Measurements from ENCODE around the gene SPATA22.
"Not testable (repeated sequence)": the region's sequence is repeated elsewhere in the genome, so short reads cannot be mapped to it uniquely, and the experiment has no call there.

The SPATA22 gene

GRCh38 chr17:3471599-3471998, at the start of gene SPATA22:
Gene SPATA22 (minus strand): TSS chr17:3471819. CDS start chr17:3469325, 2,494 bp downstream.
- H3K4me1 Mint-ChIP-seq = peaks cover 27% of the 10 kb centered on the region
- H3K36me3 Mint-ChIP-seq (ENCODE audit: low read depth) = no peaks in the 10 kb centered on the region
- H3K4me3 Mint-ChIP-seq = no peak within 1 kb of the TSS
- peak within 1 kb of the TSS in 2 of 3 experiments; percentile 40 to 88 for H3K27ac Mint-ChIP-seq
- no peaks in the 10 kb centered on the region for H3K27me3 Mint-ChIP-seq (ENCODE audit: low read depth)
- H3K9me3 Mint-ChIP-seq = no peaks in the 10 kb centered on the region
- TF ChIP-seq, protein P1, sequence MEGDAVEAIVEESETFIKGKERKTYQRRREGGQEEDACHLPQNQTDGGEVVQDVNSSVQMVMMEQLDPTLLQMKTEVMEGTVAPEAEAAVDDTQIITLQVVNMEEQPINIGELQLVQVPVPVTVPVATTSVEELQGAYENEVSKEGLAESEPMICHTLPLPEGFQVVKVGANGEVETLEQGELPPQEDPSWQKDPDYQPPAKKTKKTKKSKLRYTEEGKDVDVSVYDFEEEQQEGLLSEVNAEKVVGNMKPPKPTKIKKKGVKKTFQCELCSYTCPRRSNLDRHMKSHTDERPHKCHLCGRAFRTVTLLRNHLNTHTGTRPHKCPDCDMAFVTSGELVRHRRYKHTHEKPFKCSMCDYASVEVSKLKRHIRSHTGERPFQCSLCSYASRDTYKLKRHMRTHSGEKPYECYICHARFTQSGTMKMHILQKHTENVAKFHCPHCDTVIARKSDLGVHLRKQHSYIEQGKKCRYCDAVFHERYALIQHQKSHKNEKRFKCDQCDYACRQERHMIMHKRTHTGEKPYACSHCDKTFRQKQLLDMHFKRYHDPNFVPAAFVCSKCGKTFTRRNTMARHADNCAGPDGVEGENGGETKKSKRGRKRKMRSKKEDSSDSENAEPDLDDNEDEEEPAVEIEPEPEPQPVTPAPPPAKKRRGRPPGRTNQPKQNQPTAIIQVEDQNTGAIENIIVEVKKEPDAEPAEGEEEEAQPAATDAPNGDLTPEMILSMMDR (IDR thresholded peaks at IDR 0.05; ENCODE audit: unreplicated experiment in 3 of 3) = no peak

- H3K9me3 Mint-ChIP-seq; H3K4me3 Mint-ChIP-seq; H3K27me3 Mint-ChIP-seq (ENCODE audit: low read depth): not testable (repeated sequence)
These were observed 47.9 kb upstream of the SPATA22 start for GRCh38 chr17:3519472-3519871.

DNA sequence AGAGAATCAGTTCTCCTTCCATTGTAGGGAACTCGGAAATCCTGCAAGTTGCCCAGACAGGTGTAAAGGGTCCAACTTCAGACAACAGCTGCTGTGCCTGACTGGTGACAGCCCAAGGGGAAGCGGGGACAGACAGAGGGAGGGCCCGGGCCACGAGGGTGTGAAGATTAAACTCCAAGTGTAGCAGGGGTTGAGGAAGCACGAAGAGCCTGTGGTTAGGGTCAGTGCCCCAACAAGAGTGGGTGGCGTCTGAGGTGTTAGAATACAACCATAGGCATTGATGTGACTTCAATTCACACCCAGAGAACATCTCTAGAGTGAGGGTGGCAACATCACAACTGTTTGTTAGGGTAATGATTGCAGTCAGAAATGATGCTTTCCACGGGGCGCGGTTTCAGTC, 43.3 kb upstream of the SPATA22 start:
- Mint-ChIP-seq H3K27me3 (ENCODE audit: low read depth) (peaks cover 19% of the 10 kb centered on the region), H3K27ac (peak overlapping the region in 2 of 3 experiments; percentile 27 to 40), H3K9me3 (no peaks in the 10 kb centered on the region), H3K4me3 (no peak overlapping the region), H3K4me1 (peaks cover 24% of the 10 kb centered on the region), H3K36me3 (ENCODE audit: low read depth) (no peaks in the 10 kb centered on the region)
- TF ChIP-seq, protein P1 (IDR thresholded peaks at IDR 0.05; ENCODE audit: unreplicated experiment in 3 of 3) = no peak

More at GRCh38 chr17:3519472-3519871, 47.9 kb upstream of the SPATA22 start:
- H3K27ac Mint-ChIP-seq; H3K36me3 Mint-ChIP-seq (ENCODE audit: low read depth); H3K4me1 Mint-ChIP-seq: not testable (repeated sequence)

GRCh38 chr17:3514167-3514566, 42.5 kb upstream of the SPATA22 start:
- not testable (repeated sequence) for H3K9me3 Mint-ChIP-seq; H3K4me3 Mint-ChIP-seq; H3K36me3 Mint-ChIP-seq (ENCODE audit: low read depth)
- Mint-ChIP-seq H3K4me1 (peaks cover 24% of the 10 kb centered on the region), H3K27me3 (ENCODE audit: low read depth) (peaks cover 19% of the 10 kb centered on the region), H3K27ac (peak overlapping the region in 1 of 3 experiments; percentile 27)

DNA sequence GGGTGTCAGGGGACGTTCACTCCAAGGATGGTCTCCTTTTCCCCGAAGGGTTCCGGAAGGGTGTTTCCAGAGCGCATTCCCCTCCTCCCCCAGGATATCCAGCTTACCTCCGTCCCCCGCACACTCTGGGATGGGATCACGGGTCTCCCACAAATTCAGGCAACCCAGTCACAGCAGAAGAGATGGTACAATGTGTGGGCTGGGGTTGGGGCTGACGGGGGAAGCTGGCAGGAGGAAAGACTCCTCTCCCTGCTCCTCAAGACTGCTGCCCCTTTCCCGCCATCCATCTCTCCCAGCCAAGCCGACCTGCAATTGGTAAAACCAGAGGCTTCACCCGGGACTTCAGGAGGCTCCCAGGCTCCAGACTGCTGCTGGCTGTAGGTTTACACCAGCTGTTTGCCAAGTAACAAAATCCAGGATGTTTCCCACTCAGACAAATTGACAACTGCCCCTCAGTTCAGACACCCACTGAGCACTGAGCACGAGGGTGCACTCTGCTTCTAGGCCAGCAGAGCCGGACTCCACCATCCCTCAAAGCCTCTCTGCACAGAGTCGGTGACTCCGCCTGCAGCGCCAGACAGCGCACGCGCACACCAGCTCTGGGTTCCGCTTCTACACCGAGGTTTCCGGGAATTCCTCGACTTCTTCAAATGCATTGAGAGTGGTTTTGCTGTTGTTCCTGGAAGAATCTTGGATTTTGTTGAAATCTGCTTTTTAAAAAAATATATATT, 41.9 kb upstream of the SPATA22 start:
- H3K27ac Mint-ChIP-seq = peak overlapping the region; percentile 77 to 83 (median 81)
- H3K27me3 Mint-ChIP-seq (ENCODE audit: low read depth) = peaks cover 19% of the 10 kb centered on the region
- H3K36me3 Mint-ChIP-seq (ENCODE audit: low read depth) = no peaks in the 10 kb centered on the region
- peak overlapping the region in 1 of 3 experiments; percentile 35 for H3K4me3 Mint-ChIP-seq
- TF ChIP-seq, protein P1 (IDR thresholded peaks at IDR 0.05; ENCODE audit: unreplicated experiment in 3 of 3) = no peak
- peaks cover 24% of the 10 kb centered on the region for H3K4me1 Mint-ChIP-seq
- H3K9me3 Mint-ChIP-seq = no peaks in the 10 kb centered on the region

- Mint-ChIP-seq H3K27ac (peak overlapping the region; percentile 77 to 83 (median 81)), H3K9me3 (no peaks in the 10 kb centered on the region), H3K4me3 (peak overlapping the region in 1 of 3 experiments; percentile 35), H3K36me3 (ENCODE audit: low read depth) (no peaks in the 10 kb centered on the region), H3K4me1 (peaks cover 24% of the 10 kb centered on the region), H3K27me3 (ENCODE audit: low read depth) (peaks cover 22% of the 10 kb centered on the region)
- TF ChIP-seq, protein P1 (IDR thresholded peaks at IDR 0.05; ENCODE audit: unreplicated experiment in 3 of 3) = no peak
These were observed 41.0 kb upstream of the SPATA22 start for GRCh38 chr17:3512505-3513171.
